ENCODE measurements around the gene STX1A.

DNA sequence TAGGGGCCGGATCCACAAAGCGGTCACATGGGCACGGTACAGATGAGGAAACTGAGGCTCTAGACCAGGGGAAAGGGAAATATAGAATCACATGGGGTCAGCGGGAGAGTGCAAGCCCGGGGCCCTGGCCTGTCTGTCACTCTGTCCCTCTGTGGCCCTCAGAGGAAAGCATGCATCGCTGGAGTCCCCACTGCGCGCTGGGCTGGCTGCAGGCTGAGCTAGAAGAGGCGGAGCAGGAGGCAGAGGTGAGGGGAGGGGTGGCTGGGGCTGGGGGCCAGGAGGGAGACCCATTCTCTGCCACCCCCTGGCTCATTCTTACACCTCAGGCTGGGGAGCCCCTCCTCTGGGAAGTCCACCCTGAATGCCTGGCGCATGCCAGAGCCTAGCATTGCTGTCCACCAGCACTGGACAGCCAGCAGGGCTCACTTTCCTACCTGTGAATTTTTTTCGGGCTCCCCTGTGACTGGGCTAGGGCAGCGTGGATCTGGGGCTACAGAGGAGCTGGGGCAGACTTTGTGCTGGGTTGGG lies 49.5 kb downstream of the STX1A start:
- TF ChIP-seq POLR2A (IDR thresholded peaks at IDR 0.05) (no peak), EP300 (IDR thresholded peaks at IDR 0.05; ENCODE audit: low read depth) (no peak)
- TF ChIP-seq, protein P1, sequence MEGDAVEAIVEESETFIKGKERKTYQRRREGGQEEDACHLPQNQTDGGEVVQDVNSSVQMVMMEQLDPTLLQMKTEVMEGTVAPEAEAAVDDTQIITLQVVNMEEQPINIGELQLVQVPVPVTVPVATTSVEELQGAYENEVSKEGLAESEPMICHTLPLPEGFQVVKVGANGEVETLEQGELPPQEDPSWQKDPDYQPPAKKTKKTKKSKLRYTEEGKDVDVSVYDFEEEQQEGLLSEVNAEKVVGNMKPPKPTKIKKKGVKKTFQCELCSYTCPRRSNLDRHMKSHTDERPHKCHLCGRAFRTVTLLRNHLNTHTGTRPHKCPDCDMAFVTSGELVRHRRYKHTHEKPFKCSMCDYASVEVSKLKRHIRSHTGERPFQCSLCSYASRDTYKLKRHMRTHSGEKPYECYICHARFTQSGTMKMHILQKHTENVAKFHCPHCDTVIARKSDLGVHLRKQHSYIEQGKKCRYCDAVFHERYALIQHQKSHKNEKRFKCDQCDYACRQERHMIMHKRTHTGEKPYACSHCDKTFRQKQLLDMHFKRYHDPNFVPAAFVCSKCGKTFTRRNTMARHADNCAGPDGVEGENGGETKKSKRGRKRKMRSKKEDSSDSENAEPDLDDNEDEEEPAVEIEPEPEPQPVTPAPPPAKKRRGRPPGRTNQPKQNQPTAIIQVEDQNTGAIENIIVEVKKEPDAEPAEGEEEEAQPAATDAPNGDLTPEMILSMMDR (IDR thresholded peaks at IDR 0.05) = no peak
